ENCODE data around the gene ARHGAP31. TPM values are rescaled to one million over a fixed set of nuclear protein-coding genes. Genes with fewer than 3 reads are reported as not detected.

The ARHGAP31 gene
- total and polyA plus RNA-seq, 7 donors: 3.5 to 18.0 (median 11.0) TPM

Small RNAs within 50 kb of the gene (small RNA-seq; reads per million reads assigned to genes)
- gene RNU6-1127P: 0 reads per million in 3 donors

Other genes with a start within 250 kb of the ARHGAP31 start
- not detected for gene TEX55, start 148.2 kb upstream of the ARHGAP31 start, total RNA-seq
- not detected for gene TEX55, start 148.2 kb upstream of the ARHGAP31 start, polyA plus RNA-seq
- gene UPK1B, start 120.8 kb upstream of the ARHGAP31 start, total RNA-seq: not detected
- gene UPK1B, start 120.8 kb upstream of the ARHGAP31 start, polyA plus RNA-seq: not detected
- 10 to 100 TPM; 12.1 to 15.8 (median 14.0) TPM for gene B4GALT4, start 53.5 kb upstream of the ARHGAP31 start, total RNA-seq
- 10 to 100 TPM; 31.5 to 45.6 (median 35.1) TPM for gene B4GALT4, start 53.5 kb upstream of the ARHGAP31 start, polyA plus RNA-seq
- 10 to 100 TPM; 14.8 to 48.5 (median 20.1) TPM for gene TMEM39A, start 169.2 kb downstream of the ARHGAP31 start, total RNA-seq
- 1 to 10 TPM; 1.4 to 9.4 (median 6.0) TPM for gene TMEM39A, start 169.2 kb downstream of the ARHGAP31 start, polyA plus RNA-seq
- gene POGLUT1, start 174.6 kb downstream of the ARHGAP31 start, total RNA-seq: 10 to 100 TPM; 10.0 to 14.1 (median 11.4) TPM
- 1 to 10 TPM; 2.4 to 8.3 (median 3.7) TPM for gene POGLUT1, start 174.6 kb downstream of the ARHGAP31 start, polyA plus RNA-seq
- 10 to 100 TPM; 37.6 to 59.6 (median 53.1) TPM for gene TIMMDC1, start 204.2 kb downstream of the ARHGAP31 start, total RNA-seq
- 10 to 100 TPM; 51.7 to 77.2 (median 63.8) TPM for gene TIMMDC1, start 204.2 kb downstream of the ARHGAP31 start, polyA plus RNA-seq